Subcutaneous adipose tissue (tissue), 4 donors: ENCODE results near the gene TM4SF4. TPM values are rescaled to one million over a fixed set of nuclear protein-coding genes. Genes with fewer than 3 reads are reported as not detected.

Source experiments
- total RNA-seq, 4 donors: library from RNA; depleted of rRNA; stranded (reverse); fragments of >200 nt; gene quantifications; one replicate each; pipeline ENCODE4 v1.1.0, GENCODE V29; 2016
- TF ChIP-seq, protein P1 (sequence below): fragments of 450-650 bp; IDR thresholded peaks from one replicate; pipeline ENCODE4 v1.5.1; 2016; ENCODE audit warnings: low read depth, mild to moderate bottlenecking, control low read depth, antibody characterized with exemption, moderate library complexity

Gene TM4SF4
- total RNA-seq, 4 donors from 2014 or later = not detected

- TF ChIP-seq, protein P1, sequence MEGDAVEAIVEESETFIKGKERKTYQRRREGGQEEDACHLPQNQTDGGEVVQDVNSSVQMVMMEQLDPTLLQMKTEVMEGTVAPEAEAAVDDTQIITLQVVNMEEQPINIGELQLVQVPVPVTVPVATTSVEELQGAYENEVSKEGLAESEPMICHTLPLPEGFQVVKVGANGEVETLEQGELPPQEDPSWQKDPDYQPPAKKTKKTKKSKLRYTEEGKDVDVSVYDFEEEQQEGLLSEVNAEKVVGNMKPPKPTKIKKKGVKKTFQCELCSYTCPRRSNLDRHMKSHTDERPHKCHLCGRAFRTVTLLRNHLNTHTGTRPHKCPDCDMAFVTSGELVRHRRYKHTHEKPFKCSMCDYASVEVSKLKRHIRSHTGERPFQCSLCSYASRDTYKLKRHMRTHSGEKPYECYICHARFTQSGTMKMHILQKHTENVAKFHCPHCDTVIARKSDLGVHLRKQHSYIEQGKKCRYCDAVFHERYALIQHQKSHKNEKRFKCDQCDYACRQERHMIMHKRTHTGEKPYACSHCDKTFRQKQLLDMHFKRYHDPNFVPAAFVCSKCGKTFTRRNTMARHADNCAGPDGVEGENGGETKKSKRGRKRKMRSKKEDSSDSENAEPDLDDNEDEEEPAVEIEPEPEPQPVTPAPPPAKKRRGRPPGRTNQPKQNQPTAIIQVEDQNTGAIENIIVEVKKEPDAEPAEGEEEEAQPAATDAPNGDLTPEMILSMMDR = no peak
Observed at GRCh38 chr3:149473357-149474249, 894 bp upstream of the TM4SF4 start.

DNA sequence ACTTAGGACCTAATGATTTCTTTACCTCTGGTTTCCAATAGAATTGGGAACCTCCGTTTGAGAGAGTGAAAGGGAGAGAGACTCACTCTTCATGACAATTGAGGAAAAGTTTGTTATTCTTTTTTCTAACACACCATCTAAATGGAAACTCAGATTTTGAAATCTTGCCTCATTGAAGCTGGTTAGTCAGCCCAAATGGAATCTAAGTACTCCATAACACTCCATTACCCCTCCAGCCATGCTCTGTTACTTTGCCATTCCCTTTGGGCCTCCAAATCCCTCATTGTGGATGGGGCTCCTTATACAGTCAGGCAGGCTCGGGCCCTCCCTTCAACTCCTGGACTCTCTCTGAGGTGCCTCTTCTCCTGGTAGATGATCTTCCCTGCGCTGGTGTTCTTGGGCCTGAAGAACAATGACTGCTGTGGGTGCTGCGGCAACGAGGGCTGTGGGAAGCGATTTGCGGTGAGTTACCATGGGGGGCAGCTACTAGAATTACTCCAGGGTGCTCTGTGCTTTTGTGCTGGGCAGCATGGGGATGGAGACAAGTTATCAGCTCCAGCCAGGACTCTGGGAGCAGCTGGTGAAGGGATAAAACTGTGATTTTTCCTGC is 1.1 kb downstream of the TM4SF4 start:
- TF ChIP-seq, protein P1 = no peak

- TF ChIP-seq, protein P1 = no peak
Observed at GRCh38 chr3:149476225-149476624, 1.7 kb downstream of the TM4SF4 start.

- TF ChIP-seq, protein P1 = no peak
Observed at GRCh38 chr3:149479621-149480325, 5.3 kb downstream of the TM4SF4 start.

DNA sequence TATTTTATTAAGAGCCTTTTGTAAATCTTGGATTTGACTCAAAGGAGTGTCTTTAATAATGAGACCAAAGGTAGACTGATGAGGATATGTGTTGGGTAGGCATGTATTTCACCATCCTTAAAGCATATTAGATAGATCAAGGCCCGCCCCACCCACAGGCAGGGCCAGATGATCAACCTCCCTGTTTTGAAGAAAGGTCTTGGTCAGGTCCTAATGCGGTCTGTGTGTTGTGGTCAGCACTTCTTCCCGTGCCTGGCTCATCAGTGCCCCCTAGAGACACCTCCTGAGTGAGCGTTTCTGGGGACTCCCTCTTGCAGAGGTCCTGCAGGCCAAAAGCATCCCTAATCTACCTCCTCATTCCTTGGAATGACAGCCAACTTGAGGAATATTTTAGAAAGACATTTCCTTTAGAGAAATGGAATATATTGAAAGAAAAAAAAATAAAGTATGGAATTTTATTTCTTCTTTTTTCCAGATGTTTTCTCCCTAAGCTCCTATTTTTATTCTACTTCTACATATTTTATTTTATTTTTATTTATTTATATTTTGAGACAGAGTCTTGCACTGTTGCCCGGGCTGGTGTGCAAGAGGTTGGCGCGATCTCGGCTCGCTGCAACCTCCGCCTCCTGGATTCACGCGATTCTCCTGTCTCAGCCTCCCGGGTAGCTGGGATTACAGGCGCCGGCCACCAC is 6.0 kb downstream of the TM4SF4 start:
- TF ChIP-seq, protein P1 = no peak

DNA sequence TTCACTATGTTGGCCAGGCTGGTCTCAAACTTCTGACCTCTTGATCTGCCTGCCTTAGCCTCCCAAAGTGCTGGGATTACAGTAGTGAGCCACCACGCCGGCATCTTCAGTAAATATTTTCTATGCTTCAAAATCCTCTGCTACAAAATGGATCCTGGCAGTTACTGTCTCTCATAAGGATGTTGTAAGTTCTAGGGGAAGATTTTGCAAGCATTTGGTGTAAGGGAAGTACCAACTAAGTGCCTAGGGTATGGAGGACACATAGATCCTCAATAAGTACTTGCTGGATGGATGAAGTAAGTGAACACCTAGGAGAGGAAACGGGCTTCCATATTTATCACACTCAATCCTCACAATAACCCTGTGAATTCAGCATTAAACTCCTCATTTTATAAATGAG is 6.6 kb downstream of the TM4SF4 start:
- TF ChIP-seq, protein P1 = no peak

DNA sequence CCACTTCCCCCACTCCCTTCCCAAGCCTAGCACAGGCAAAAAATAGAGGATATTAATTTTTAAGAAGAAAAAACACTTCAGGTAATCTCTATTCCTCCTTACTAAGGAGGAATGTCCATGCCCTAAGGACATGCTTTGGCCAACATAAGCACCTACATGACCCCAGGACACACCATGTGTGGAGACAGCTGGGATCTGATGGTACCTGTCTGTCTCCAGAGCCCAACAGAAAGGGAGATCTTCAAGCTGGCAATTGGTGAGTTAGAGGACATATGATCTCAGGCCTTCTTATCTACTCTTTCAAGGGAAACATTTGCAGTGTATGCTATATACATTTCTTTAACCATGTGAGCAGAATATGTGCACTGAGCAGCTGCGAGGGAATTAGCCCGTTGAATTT is 7.0 kb downstream of the TM4SF4 start:
- TF ChIP-seq, protein P1 = no peak
